Osteoblast (primary cell): ENCODE results near the gene MCFD2. TPM values are rescaled to one million over a fixed set of nuclear protein-coding genes. Genes with fewer than 3 reads are reported as not detected.

ENCODE experiments used
- DNase-seq: peaks from one replicate; pipeline ENCODE4 v3.0.0; 2011; ENCODE audit warnings: low spot score, mixed read lengths; ENCODE audit not compliant: insufficient read length; ENCODE audit errors: missing footprints
- H2AFZ ChIP-seq: 2 replicates; pipeline ENCODE4 v1.6.0; 2011; ENCODE audit warnings: mild to moderate bottlenecking, low read length
- H3K27ac ChIP-seq: 2 replicates; pipeline ENCODE4 v1.5.1; 2011; ENCODE audit warnings: mild to moderate bottlenecking, low read depth, low read length, moderate library complexity
- H3K27me3 ChIP-seq: 2 replicates; pipeline ENCODE4 v1.6.0; 2012; ENCODE audit warnings: mild to moderate bottlenecking, control low read depth, inconsistent platforms, low read length, moderate library complexity; ENCODE audit not compliant: insufficient read depth
- H3K36me3 ChIP-seq: 2 replicates; pipeline ENCODE4 v1.5.1; 2011; ENCODE audit warnings: mild to moderate bottlenecking, low read length, control low read depth, moderate library complexity; ENCODE audit not compliant: insufficient read depth
- H3K4me1 ChIP-seq: 2 replicates; pipeline ENCODE4 v1.5.1; 2011; ENCODE audit warnings: mild to moderate bottlenecking, low read length, control low read depth, moderate library complexity; ENCODE audit not compliant: insufficient read depth
- H3K4me2 ChIP-seq: 2 replicates; pipeline ENCODE4 v1.6.0; 2011; ENCODE audit warnings: mild to moderate bottlenecking, low read length; ENCODE audit not compliant: insufficient read depth
- H3K4me3 ChIP-seq: fragments of 200-600 bp; sonication (generic); 3 replicates; pipeline ENCODE4 v1.5.1; 2012; ENCODE audit warnings: mild to moderate bottlenecking, low read length, inconsistent platforms; ENCODE audit not compliant: insufficient read depth
- H3K79me2 ChIP-seq: 2 replicates; pipeline ENCODE4 v1.6.0; 2012; ENCODE audit warnings: mild to moderate bottlenecking, low read length, control low read depth, inconsistent platforms; ENCODE audit not compliant: insufficient read depth
- H3K9me3 ChIP-seq: 2 replicates; pipeline ENCODE4 v1.5.1; 2011; ENCODE audit warnings: low read depth, low read length, control low read depth
- H4K20me1 ChIP-seq: 2 replicates; pipeline ENCODE4 v1.6.0; 2012; ENCODE audit warnings: mild to moderate bottlenecking, low read length, control low read depth; ENCODE audit not compliant: insufficient read depth
- CTCF ChIP-seq: IDR thresholded peaks from 2 replicates; pipeline ENCODE4 v1.5.1; 2011; ENCODE audit warnings: mild to moderate bottlenecking, low read depth, low read length, moderate library complexity; ENCODE audit errors: extremely low read depth
- total RNA-seq: library from RNA; depleted of rRNA; stranded (reverse); fragments of >200 nt; gene quantifications from 2 replicates; pipeline ENCODE4 v1.2.3, GENCODE V29; 2012

Gene MCFD2
- total RNA-seq, 1 donor = 136 TPM

GRCh38 chr2:46875226-46875899 is 40.2 kb downstream of the MCFD2 start:
- H3K27ac ChIP-seq = peak overlapping the region; percentile 94
- DNase-seq = no peak
- H3K4me2 ChIP-seq = no peak overlapping the region
- H3K79me2 ChIP-seq = peaks cover 19% of the 10 kb centered on the region
- H3K27me3 ChIP-seq = no peaks in the 10 kb centered on the region
- H3K36me3 ChIP-seq = no peaks in the 10 kb centered on the region
- no peaks in the 10 kb centered on the region for H3K9me3 ChIP-seq
- no peak for TF ChIP-seq CTCF
- no peak overlapping the region for H2AFZ ChIP-seq
- peaks cover 59% of the 10 kb centered on the region for H3K4me1 ChIP-seq
- H4K20me1 ChIP-seq = no peaks in the 10 kb centered on the region
- H3K4me3 ChIP-seq = no peak overlapping the region

- no peak overlapping the region for H2AFZ ChIP-seq
- H4K20me1 ChIP-seq = no peaks in the 10 kb centered on the region
- no peak for DNase-seq
- H3K27ac ChIP-seq = peak overlapping the region; percentile 94
- H3K9me3 ChIP-seq = no peaks in the 10 kb centered on the region
- no peak for TF ChIP-seq CTCF
- H3K4me1 ChIP-seq = peaks cover 61% of the 10 kb centered on the region
- no peak overlapping the region for H3K4me3 ChIP-seq
- no peaks in the 10 kb centered on the region for H3K36me3 ChIP-seq
- H3K27me3 ChIP-seq = no peaks in the 10 kb centered on the region
- no peak overlapping the region for H3K4me2 ChIP-seq
- peaks cover 15% of the 10 kb centered on the region for H3K79me2 ChIP-seq
Measured at GRCh38 chr2:46874236-46874929, 41.2 kb downstream of the MCFD2 start.

GRCh38 chr2:46873604-46874068 is 42.0 kb downstream of the MCFD2 start:
- H3K27ac ChIP-seq = peak overlapping the region; percentile 94
- H2AFZ ChIP-seq = no peak overlapping the region
- H3K4me2 ChIP-seq = no peak overlapping the region
- H3K4me1 ChIP-seq = peaks cover 58% of the 10 kb centered on the region
- no peaks in the 10 kb centered on the region for H4K20me1 ChIP-seq
- H3K79me2 ChIP-seq = peaks cover 12% of the 10 kb centered on the region
- H3K4me3 ChIP-seq = no peak overlapping the region
- TF ChIP-seq CTCF = no peak
- H3K27me3 ChIP-seq = no peaks in the 10 kb centered on the region
- H3K36me3 ChIP-seq = no peaks in the 10 kb centered on the region
- DNase-seq = peak; percentile 91
- no peaks in the 10 kb centered on the region for H3K9me3 ChIP-seq

- no peaks in the 10 kb centered on the region for H3K9me3 ChIP-seq
- no peaks in the 10 kb centered on the region for H3K27me3 ChIP-seq
- no peak overlapping the region for H2AFZ ChIP-seq
- peaks cover 7% of the 10 kb centered on the region for H3K79me2 ChIP-seq
- H3K4me1 ChIP-seq = peaks cover 53% of the 10 kb centered on the region
- peak overlapping the region; percentile 94 for H3K27ac ChIP-seq
- H3K4me3 ChIP-seq = no peak overlapping the region
- H4K20me1 ChIP-seq = no peaks in the 10 kb centered on the region
- no peak for DNase-seq
- no peak overlapping the region for H3K4me2 ChIP-seq
- no peak for TF ChIP-seq CTCF
- no peaks in the 10 kb centered on the region for H3K36me3 ChIP-seq
Measured at GRCh38 chr2:46872902-46873603, 42.6 kb downstream of the MCFD2 start.
